DMS53 (cell line): ENCODE data around the gene MEIOSIN.

Source experiments
- DNase-seq: peaks from one replicate; lab custom pipeline; 2025; lab: John Stamatoyannopoulos, UW

The MEIOSIN gene

DNA sequence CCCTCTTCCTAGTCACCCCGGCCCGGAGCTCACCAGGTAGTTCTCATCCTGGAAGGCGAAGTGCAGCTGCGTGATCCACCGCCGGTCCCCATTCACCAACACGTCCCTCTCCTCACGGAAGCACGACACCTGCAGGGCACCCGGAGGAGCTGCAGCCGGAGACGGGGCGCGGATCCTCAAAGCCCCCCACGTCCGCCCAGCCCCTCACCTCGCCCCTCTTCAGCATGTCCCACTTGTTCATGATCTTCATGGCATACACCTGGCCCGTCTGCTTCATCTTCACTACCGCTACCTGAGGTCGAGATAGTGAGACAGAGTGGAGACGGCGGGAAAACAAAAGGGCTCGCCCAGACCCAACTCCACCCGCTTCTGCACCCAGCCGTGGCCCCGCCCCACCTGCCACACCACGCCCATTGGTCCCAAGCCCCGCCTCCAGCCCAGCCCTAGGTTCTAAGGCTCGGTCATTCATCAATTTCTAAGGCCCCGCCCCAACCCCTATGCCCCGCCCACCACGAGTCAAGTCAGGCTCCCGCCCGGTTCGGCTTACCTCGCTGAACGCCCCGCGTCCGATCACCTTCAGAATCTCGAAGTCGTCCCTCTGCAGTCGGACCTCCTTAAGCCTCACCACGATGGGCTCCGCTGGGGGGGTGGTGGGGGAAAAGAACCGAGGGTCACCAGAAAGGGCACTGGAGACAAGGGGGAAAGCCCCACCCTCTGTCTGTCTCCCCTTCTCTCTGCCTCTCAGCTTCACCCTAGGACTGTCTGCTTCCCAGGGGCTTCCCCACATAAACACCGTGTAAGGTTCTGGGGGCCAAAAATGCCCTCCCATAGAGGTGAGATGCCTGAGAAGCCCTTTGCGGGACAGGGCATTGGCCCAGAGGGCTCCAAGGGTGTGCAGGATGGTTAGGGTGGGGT, 46.2 kb downstream of the MEIOSIN start:
- DNase-seq, result peak; percentile 68

GRCh38 chr19:45780146-45780447, 46.9 kb downstream of the MEIOSIN start:
- no peak for DNase-seq

- peak; percentile 51 for DNase-seq
Measured at GRCh38 chr19:45780448-45781213, 47.4 kb downstream of the MEIOSIN start.

DNA sequence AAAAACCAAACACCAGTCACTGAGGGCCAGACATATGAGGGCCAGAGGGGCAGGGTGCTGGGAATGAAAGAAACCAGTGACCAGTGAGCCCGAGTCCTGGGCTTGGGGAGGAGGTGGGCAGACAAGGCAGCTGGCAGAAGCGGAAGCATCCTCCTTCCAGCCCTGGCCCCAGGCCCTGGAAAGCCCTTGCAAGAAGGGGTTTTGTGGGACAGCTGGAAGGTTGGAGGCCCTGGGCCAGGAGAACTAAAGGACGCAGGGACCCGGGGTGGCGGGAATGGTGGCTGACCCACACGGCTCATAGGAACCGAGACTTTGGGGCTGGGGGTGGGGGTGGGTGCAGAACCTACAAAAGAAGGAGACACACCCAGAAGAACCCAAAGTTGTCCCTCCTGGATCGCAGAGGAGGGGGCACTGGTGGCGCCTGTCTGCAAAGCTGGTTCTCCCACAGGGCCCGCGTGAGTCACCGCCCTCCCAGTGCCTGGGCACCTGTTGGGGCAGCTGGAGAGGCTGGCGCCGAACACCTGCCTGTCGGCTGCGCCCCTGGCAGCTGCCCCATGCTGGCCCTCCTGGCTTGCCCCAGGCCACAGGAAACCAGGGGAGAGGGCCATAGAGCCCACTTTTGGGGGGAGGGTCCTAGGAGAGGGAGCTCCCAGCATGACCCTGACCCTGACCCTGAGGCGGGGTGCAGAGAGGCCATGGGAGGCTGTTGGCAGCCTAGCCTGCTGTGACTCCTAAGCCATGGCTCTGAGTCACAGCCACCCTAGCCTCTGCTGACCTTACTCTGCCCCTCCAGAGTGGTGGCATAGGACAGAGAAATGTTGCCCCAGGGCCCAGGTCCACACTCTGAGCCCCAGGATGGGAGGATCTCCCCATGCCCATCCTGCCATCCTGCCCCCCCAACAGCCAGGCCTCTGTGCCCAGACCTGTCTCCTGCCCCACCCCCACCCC, 48.2 kb downstream of the MEIOSIN start:
- DNase-seq, result peak; percentile 95

DNA sequence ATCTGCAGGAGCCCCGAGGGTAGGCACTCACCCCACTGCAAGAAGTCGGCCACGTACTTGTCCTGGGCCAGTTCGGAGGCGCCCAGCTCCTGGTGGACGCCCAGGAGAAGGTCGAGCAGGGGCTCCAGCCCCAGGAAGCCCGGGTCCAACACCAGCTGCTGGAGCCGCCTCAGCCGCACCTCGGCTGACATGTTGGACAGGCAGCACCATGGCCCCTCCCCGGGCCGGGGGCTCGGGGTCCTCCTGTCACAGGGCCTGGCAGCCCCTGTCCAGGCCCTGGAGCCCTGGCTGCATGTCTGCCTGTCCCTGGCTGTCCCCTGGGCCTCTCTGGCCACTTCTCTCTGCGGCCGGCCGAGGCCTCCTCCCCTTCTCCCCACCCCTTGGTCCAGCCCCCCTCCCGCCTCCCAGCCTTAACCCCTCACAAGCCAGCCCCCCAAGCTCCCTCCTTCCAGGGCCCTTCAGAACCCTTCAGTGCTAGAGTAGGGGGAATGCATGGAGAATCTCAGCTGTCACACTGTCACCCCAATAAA, 49.0 kb downstream of the MEIOSIN start, which contains the start of gene DMPK:
DMPK (minus strand) TSS at position 329 of the 530 bp plus-strand sequence; CDS start at position 191, 138 bp downstream.
- DNase-seq, result peak; percentile 66

DNA sequence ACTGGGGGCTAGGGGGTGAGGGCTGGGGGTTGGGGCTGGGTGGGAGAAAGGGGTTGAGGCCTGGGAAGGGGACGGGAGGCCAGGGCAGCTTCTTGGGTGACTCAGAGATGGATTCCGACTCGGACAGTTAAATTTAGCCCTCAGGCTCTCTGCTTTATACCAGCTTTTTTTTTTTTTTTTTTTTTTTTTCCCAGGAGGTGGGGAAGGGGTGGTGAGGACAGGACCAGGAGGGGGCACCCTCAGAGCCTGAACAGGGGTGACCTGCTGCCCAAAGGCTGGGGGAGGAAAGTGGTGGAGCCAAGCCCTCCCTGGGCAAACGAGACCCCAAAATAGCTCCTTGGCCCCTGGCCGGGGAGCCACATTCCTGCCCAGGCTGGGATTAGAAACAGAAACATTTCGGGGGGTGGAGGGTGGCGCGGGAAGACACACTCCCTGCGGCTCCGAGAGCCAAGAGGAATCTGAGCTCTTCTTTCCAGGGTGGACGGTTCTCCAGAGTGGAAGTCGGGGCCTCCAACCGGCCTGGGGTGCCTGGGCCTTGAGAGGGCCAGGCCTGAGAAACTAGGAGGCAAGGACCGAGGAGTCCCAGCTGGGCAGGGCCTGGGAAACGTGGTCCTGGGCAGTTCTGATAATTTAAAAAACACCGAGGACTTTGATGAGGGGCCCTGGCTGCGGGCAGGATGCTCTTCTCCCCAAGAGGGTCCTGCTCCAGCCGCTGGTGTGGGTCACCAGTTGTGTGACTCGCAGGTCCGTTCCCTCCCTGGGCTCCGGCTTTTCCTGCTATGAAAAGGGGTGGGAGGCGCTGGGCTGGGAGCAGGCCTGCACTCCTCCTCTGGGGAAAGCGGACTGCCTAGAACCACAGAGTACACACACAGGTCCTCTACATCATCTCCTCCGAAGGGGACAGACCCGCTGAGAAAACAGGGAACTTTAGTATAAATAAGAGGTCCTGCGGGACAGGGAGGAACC, 49.9 kb downstream of the MEIOSIN start:
- DNase-seq, result peak; percentile 59

- DNase-seq, result no peak
Measured at GRCh38 chr19:45784096-45784495, 50.9 kb downstream of the MEIOSIN start.

DNA sequence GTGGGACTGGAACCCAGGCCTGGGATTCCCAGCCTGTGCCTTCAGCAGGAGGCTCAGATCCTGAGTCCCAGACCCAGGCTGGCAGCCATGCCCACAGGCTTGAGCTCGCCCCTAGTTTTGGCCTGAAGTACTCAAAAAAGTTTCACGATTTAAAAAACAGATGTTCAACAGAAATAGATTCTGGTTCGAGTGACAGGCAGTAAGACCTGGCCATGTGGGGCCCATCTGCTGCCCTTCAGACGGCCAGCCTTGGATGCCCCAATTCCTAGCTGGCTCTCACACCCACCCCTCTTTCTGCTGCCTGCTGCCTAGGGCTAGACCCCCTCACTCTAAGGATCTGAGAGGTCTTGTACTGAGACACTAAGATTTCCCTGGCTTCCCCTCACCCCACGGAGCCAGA, 51.9 kb downstream of the MEIOSIN start:
- DNase-seq, result no peak

DNA sequence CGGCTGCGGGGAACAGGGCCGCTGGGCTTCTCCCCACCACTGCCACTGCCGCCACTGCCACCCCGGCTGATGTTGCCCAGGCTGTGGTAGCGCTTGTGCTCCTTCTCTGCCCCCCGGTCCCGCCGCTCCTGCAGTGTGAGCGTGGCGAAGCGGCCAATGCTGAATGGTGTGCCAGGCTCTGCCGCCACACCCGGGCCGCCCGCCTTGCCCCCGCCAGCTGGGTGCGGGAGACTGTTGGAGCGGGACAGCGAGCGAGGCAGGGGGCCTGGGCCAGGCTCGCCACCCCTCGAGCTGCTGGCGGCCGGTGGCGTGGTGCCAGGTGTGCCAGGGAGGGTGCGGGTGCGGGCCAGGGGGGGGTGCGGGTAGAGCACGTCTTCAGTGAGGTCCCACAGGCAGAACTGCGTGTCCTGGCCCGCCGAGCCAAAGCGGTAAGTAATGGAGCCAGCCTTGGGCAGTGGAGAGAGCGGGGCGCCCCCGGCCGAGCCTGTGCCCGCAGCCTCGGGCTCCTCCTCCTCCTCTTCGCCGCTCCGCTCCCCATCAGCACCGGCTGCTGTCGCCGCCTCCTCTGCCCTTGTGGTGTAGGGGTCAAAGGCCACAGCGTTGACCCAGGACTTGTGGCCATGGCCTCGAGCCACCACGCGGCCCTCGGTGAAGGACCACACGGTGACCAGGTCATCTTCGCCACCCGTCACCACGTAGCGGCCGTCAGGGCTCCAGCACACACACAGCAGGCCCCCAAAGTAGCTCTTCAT, 52.7 kb downstream of the MEIOSIN start:
- no peak for DNase-seq

DNA sequence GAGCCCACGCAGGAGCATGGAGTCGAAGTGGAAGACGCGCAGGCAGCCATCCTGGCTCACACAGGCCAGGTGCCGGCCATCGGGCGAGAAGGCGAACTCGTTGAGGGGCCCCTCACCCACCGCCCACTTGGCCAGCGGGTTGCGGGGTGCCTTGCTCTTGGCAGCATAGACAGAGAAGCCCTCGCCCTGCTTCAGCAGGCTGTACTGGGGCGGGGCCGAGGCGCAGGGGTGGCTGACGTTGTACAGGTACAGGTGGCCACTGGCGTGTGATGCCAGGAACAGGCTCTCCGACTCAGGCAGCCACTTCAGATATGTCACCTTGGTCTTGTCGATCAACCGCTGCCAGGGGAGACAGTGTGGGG, 53.3 kb downstream of the MEIOSIN start:
- DNase-seq, result no peak

GRCh38 chr19:45789035-45789786, 56.0 kb downstream of the MEIOSIN start:
- DNase-seq, result no peak

- DNase-seq, result no peak
Measured at GRCh38 chr19:45790942-45791341, 57.7 kb downstream of the MEIOSIN start.

DNA sequence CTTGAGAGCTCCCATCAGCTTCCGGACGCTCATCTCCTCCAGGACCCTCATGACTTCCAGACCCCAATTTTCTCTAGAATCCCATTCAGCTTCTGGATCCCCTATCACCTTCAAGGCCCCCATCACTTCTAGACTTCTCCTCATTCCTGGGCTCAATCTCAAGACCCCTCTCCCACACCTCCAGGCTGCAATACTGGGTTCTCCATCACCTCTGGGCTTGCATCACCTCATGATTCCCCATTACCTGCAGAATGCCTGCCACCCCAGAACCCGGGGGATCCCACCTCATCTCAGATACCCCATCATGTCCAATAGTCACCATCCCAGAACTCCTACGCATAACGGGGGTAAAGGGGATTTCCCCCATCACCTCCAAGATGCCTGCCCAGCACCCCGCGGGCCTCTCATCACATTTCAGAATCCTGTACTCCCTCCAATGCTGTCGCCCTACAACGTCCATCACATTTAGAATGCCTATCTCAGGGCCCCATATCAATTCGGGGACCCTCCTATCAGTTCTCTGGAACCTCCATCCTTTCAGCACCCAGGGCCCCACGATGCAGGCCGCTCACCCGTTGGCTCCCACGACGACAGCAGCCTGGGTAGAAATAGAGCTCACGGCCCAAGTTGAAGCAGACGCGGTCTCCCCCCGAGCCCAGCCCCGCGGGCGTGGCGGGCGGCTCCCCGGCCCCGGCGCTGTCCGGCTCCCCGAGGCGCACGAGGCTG, 58.7 kb downstream of the MEIOSIN start:
- no peak for DNase-seq

GRCh38 chr19:45792470-45793177, 59.4 kb downstream of the MEIOSIN start, which contains the start of gene DMWD:
Gene DMWD (minus strand): TSS chr19:45792845. CDS start chr19:45792756, 89 bp downstream.
- peak; percentile 99 for DNase-seq

- no peak for DNase-seq
Measured at GRCh38 chr19:45793178-45793564, 59.9 kb downstream of the MEIOSIN start.

GRCh38 chr19:45793876-45794275, 60.6 kb downstream of the MEIOSIN start:
- no peak for DNase-seq

- DNase-seq, result no peak
Measured at GRCh38 chr19:45794627-45795026, 61.4 kb downstream of the MEIOSIN start.
